AG10803 (cell line): Measurements from ENCODE around the gene IL1RL1.

Experiments
- DNase-seq: peaks from one replicate; pipeline ENCODE4 v3.0.0; 2010; ENCODE audit warnings: low read depth
- H3K4me3 ChIP-seq: 2 replicates; pipeline ENCODE4 v1.5.1; 2011; ENCODE audit warnings: mild to moderate bottlenecking, low read length, control low read depth
- TF ChIP-seq, protein P1 (sequence below): conservative IDR thresholded peaks from 2 replicates; pipeline ENCODE4 v1.5.1; 2011; ENCODE audit warnings: mild to moderate bottlenecking, low read length, control low read depth, inconsistent platforms

The IL1RL1 gene

GRCh38 chr2:102303589-102303988 lies 7.8 kb upstream of the IL1RL1 start:
- DNase-seq: no peak
- H3K4me3 ChIP-seq: no peak overlapping the region
- TF ChIP-seq, protein P1, sequence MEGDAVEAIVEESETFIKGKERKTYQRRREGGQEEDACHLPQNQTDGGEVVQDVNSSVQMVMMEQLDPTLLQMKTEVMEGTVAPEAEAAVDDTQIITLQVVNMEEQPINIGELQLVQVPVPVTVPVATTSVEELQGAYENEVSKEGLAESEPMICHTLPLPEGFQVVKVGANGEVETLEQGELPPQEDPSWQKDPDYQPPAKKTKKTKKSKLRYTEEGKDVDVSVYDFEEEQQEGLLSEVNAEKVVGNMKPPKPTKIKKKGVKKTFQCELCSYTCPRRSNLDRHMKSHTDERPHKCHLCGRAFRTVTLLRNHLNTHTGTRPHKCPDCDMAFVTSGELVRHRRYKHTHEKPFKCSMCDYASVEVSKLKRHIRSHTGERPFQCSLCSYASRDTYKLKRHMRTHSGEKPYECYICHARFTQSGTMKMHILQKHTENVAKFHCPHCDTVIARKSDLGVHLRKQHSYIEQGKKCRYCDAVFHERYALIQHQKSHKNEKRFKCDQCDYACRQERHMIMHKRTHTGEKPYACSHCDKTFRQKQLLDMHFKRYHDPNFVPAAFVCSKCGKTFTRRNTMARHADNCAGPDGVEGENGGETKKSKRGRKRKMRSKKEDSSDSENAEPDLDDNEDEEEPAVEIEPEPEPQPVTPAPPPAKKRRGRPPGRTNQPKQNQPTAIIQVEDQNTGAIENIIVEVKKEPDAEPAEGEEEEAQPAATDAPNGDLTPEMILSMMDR: no peak

DNA sequence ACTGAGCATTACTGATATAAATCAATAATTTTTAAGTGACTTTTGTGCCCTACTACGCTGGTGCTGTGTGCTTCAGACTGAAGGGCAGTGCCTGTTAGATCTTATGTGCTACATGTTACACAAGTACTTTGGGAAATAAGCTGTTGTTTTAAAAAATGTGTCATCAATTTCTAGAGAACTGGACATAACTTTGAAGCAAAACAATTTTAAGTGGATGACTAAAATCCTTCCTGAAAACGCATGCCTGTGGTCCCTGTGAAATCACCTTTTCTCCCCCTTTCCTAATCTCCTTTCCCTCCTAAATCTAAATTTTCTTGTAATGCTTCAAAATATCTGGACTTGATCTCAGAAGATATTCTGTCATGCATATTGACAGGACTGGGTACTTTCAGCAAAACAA lies 7.1 kb upstream of the IL1RL1 start:
- TF ChIP-seq, protein P1: no peak
- H3K4me3 ChIP-seq: no peak overlapping the region
- DNase-seq: peak; percentile 13

DNA sequence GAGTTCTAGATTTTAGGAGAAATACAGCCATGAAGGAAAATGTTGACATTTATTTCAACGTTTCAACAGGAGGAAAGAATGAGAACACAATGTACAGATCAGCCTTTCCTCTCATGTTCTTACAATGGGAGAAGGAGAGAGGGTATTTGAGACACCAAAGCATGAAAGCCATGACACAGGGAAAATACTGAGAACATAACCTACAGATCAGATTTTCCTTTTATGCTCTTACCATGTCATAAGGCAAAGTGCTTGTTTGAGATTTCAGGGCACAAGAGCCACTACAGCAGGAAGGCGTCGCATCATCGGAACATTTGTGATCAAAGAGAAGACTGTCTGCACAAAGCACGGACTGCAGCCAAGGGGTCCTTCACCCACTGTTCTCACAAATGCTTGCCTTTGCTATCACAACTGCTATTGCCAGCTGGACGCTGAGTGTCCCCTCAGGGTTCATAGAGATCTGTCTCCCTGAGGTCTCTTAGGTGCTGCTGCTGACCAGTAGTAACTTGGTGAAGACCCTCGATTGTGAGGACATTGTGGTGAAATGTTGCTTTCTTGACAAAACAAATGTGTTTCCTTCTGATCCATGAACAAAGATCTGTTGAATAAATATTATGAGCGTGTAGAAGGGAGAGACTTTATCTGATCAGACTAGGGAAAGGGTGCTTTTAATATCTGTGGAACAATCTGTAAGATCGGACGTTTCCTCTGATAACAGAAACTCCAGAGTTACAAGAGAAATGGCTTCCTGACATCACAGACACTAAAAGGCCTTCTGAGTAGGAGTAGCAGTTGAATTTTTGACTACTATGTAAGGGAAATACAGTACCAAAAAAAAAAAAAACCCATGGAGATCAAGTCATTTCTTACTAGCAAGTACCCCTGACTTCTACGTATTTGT lies 6.4 kb upstream of the IL1RL1 start:
- TF ChIP-seq, protein P1: no peak
- no peak for DNase-seq
- H3K4me3 ChIP-seq: no peak overlapping the region

DNA sequence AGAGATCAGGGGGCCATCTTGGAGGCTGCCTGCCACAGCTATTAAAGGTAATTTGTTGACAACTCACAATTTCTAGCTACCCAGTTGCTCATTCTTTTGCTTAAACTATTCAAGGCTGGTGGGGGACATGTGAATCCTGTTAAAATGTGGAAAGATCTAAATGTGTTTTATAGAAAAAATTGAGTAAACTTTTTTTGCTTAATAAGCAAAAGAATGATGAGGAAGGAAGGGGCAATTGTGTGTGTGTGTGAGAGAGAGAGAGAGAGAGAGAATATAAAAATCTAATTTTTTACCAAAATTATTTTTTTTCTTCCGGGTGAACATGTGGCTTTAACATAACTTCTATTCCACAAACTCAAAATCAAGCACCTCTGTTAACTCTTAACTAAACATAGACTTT lies 5.2 kb upstream of the IL1RL1 start:
- TF ChIP-seq, protein P1: no peak
- no peak for DNase-seq

GRCh38 chr2:102313025-102313424 lies 1.7 kb downstream of the IL1RL1 start:
- H3K4me3 ChIP-seq: no peak overlapping the region
- peak; percentile 22 for DNase-seq
- TF ChIP-seq, protein P1: no peak

More for the DNA sequence above, 5.2 kb upstream of the IL1RL1 start:
- H3K4me3 ChIP-seq: no peak overlapping the region

GRCh38 chr2:102313471-102313870 lies 2.1 kb downstream of the IL1RL1 start:
- DNase-seq: no peak
- TF ChIP-seq, protein P1: no peak
- no peak overlapping the region for H3K4me3 ChIP-seq

DNA sequence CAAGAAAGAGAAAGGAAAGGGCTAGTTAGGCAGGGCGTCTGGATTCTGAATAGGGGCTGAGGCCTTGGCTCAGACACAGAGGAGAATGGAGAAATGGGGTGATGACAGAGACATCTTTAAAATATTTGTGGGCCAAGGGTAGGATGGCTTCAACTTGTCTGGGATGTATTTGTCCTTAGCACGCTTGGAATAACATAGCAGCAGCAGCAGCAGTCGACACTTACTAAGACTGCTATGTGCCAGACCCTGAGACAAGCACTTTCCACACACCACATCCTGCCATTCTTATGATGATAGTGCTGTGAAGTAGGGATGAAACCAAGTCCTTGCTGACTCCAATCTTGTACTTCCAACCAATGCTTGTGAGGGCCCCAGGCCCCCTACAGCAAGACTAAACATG lies 2.6 kb downstream of the IL1RL1 start:
- H3K4me3 ChIP-seq: no peak overlapping the region
- DNase-seq: peak; percentile 25

More for the DNA sequence above, 2.6 kb downstream of the IL1RL1 start:
- TF ChIP-seq, protein P1: no peak
